Kidney (tissue), 14 donors: ENCODE data around the gene ZBTB8A. TPM values are rescaled to one million over a fixed set of nuclear protein-coding genes. Genes with fewer than 3 reads are reported as not detected.

Experiments
- DNase-seq, 5 donors: peaks; one replicate each; pipeline ENCODE4 v3.0.0-alpha.2; 2013 to 2020
- FAIRE-seq: peaks from 2 replicates; lab custom pipeline; 2012; peaks lifted over from hg19 to GRCh38; lab: Jason Lieb, UNC
- H3K27ac ChIP-seq, 2 donors: one replicate each; pipeline ENCODE4 v1.7.0; 2013; ENCODE audit warnings: low read depth in 2 of 2, low read length in 2 of 2, inconsistent platforms in 1 of 2
- H3K27me3 ChIP-seq: one replicate; pipeline ENCODE4 v1.7.1; 2013; ENCODE audit warnings: low read length, inconsistent platforms; ENCODE audit not compliant: control insufficient read depth, insufficient read depth
- H3K36me3 ChIP-seq, 3 donors: one replicate each; pipeline versions ENCODE4 v1.7.0 to v1.7.1; 2013; ENCODE audit warnings: low read length in 3 of 3, control low read depth in 1 of 3, inconsistent platforms in 1 of 3; ENCODE audit not compliant: insufficient read depth in 3 of 3, control insufficient read depth in 2 of 3
- H3K4me1 ChIP-seq, 3 donors: one replicate each; pipeline versions ENCODE4 v1.7.0 to v1.7.1; 2013; ENCODE audit warnings: low read length in 3 of 3, inconsistent platforms in 1 of 3, low read depth in 1 of 3; ENCODE audit not compliant: control insufficient read depth in 2 of 3, insufficient read depth in 2 of 3
- H3K4me3 ChIP-seq, 3 donors: one replicate each; pipeline versions ENCODE4 v1.7.0 to v1.8.1; 2013; ENCODE audit warnings: low read length in 3 of 3, control low read depth in 1 of 3, inconsistent platforms in 1 of 3
- H3K9ac ChIP-seq, 3 donors: one replicate each; pipeline versions ENCODE4 v1.7.0 to v1.7.1; 2013; ENCODE audit warnings: low read length in 3 of 3, control low read depth in 1 of 3, inconsistent platforms in 1 of 3
- H3K9me3 ChIP-seq, 3 donors: one replicate each; pipeline versions ENCODE4 v1.7.0 to v1.7.1; 2013; ENCODE audit warnings: low read length in 3 of 3, control low read depth in 1 of 3, inconsistent platforms in 1 of 3; ENCODE audit not compliant: control insufficient read depth in 2 of 3, insufficient read depth in 1 of 3
- intact Hi-C: fragments of 100-400 bp; cut with DNase I; formaldehyde crosslinking; loops from one replicate; pipeline ENCODE4 v1.11.1; 2022
- polyA plus RNA-seq: library from polyadenylated mRNA; stranded (reverse); fragments of 350-450 nt; fragmentation: Illumina TruSeq; extraction: RNeasy Lipid Tissue Mini Kit (QIAGEN cat#74804); gene quantifications from one replicate; pipeline ENCODE4 v1.2.3, GENCODE V29; 2014; ENCODE audit warnings: low read depth, low replicate concordance; ENCODE audit not compliant: insufficient read depth
- total RNA-seq: library from RNA; stranded (reverse); fragmentation: NEBNext Ultra II Directional; extraction: Animal tissue kit (Norgen Biotek cat#: 25700); gene quantifications from one replicate; pipeline ENCODE4 v1.2.1, GENCODE V29; 2021
- TF ChIP-seq, protein P1 (sequence below): IDR thresholded peaks from 3 replicates; pipeline ENCODE4 v1.5.1; 2012; ENCODE audit warnings: mild to moderate bottlenecking, moderate library complexity, borderline replicate concordance; ENCODE audit not compliant: insufficient read depth; ENCODE audit errors: extremely low read depth
- donor health status: control.
- donor health status: control.
- donor health status: control.
- donor health status: control.
- donor health status: control.
- donor health status: DM: yes; HTN: yes; CAD: no.
- donor health status: Normal renal cell carcinoma (clear cell type).

Gene ZBTB8A
- total and polyA plus RNA-seq, 2 donors from 2014 or later: 1.8 to 10.4 TPM

DNA sequence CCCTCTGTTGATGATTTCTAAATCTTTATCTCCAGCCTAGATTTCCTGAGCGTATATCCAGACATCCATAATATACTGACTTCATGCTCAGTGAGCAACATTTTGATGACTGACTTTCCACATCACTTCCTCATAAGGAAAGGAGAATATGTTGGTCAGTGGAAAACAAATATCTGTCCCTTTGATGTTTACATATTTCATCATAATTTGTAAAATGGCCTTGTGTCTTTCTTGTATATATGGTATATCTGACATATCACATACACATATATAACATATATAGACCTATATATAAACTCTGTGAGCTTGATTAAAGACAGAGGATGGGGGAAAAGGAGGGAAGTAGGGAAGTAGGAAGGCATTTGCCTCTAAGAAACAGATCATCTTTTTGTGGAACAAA is 18.6 kb downstream of the ZBTB8A start:
- H3K9ac ChIP-seq: no peak overlapping the region
- TF ChIP-seq, protein P1, sequence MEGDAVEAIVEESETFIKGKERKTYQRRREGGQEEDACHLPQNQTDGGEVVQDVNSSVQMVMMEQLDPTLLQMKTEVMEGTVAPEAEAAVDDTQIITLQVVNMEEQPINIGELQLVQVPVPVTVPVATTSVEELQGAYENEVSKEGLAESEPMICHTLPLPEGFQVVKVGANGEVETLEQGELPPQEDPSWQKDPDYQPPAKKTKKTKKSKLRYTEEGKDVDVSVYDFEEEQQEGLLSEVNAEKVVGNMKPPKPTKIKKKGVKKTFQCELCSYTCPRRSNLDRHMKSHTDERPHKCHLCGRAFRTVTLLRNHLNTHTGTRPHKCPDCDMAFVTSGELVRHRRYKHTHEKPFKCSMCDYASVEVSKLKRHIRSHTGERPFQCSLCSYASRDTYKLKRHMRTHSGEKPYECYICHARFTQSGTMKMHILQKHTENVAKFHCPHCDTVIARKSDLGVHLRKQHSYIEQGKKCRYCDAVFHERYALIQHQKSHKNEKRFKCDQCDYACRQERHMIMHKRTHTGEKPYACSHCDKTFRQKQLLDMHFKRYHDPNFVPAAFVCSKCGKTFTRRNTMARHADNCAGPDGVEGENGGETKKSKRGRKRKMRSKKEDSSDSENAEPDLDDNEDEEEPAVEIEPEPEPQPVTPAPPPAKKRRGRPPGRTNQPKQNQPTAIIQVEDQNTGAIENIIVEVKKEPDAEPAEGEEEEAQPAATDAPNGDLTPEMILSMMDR: no peak
- FAIRE-seq (no peak), DNase-seq (no peak)
- H3K9me3 ChIP-seq: no peaks in the 10 kb centered on the region
- intact Hi-C loops: no loop called here
- H3K4me3 ChIP-seq: no peak overlapping the region
- H3K27ac ChIP-seq: no peak overlapping the region
- no peaks in the 10 kb centered on the region for H3K27me3 ChIP-seq
- H3K36me3 ChIP-seq: no peaks in the 10 kb centered on the region
- no peaks in the 10 kb centered on the region for H3K4me1 ChIP-seq

DNA sequence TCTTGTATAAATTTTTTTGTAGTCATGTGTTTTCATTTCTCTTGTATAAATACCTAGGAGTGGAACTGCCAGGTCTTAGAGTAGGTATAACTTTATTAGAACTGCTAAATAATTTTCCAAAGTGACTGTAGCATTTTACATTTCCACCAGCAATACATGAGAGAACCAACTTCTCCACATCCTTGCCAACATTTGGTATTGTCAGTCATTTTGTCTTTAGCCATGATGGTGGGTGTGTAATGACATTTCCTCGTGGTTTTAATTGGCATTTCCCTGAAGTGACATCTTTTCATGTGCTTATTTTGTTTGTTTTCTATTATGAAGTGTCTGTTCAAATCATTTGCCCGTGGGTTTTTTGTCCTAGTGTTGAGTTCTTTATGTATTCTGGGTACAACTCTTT is 29.7 kb downstream of the ZBTB8A start:
- no peaks in the 10 kb centered on the region for H3K9me3 ChIP-seq
- H3K4me3 ChIP-seq: no peak overlapping the region
- FAIRE-seq (no peak), DNase-seq (no peak)
- H3K27me3 ChIP-seq: no peaks in the 10 kb centered on the region
- H3K27ac ChIP-seq: no peak overlapping the region
- TF ChIP-seq, protein P1: no peak
- H3K9ac ChIP-seq: no peak overlapping the region
- no peaks in the 10 kb centered on the region for H3K36me3 ChIP-seq
- intact Hi-C loops: no loop called here
- no peaks in the 10 kb centered on the region for H3K4me1 ChIP-seq

DNA sequence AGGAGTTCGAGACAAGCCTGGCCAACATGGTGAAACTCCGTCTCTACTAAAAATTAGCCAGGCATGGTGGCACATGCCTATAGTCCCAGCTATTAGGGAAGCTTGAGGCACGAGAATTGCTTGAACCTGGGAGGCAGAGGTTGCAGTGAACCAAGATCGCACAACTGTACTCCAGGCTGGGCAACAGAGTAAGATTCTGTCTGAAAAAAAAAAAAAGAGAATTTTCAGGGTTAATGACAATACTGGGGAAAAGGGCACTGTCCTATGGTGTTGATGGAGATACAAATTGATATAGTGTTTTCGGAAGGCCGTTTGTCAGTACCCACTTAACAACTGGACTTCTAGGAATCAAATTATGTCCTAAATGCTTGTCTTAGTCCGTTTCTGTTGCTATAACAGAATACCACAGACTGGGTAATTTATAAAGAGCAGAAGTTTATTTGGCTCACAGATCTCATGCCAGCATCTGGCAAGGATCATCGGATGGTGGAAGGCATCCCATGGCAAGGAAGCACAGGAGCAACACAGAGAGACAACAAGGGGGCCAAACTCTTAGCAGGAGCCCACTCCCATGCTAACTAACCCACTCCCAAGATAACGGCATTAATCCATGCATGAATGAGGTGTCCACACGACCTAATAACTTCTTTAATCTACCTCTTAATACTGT is 41.3 kb downstream of the ZBTB8A start:
- FAIRE-seq (no peak), DNase-seq (peak in 1 of 5 donors; percentile 5)
- TF ChIP-seq, protein P1: no peak
- intact Hi-C loops: no loop called here
- Histone ChIP-seq H3K27ac (no peak overlapping the region), H3K9me3 (no peaks in the 10 kb centered on the region), H3K4me3 (no peak overlapping the region), H3K36me3 (no peaks in the 10 kb centered on the region), H3K9ac (no peak overlapping the region), H3K4me1 (no peaks in the 10 kb centered on the region), H3K27me3 (no peaks in the 10 kb centered on the region)
